ENCODE measurements around the gene CST9. TPM values are rescaled to one million over a fixed set of nuclear protein-coding genes. Genes with fewer than 3 reads are reported as not detected.

CST9 gene
- total and polyA plus RNA-seq, 10 of the 15 experiments (the other 5 are each of a cell fraction or from before 2014, with no cell fraction given) = not detected

DNA sequence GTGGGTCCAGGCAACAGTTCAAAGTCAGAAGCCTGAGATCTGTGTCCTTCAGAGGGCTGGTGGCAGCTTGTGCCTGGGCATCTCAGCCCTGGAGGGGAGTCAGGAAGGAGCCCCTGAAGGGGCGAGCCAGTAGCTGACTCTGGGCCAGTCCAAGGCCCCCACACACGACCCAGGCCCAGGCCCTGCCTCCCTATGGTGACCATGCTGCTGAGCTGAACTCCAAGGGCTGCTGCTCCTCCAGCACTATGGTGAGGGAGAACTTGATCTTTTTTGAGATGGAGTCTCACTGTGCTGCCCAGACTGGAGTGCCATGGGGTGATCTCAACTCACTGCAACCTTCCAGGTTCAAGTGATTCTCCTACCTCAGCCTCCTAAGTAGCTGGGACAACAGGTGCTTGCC lies 47.2 kb upstream of the CST9 start:
- no peak overlapping the region for H3K9ac ChIP-seq (ENCODE audit: control insufficient read depth, insufficient read depth, low read length)
- no peak overlapping the region for H2AFZ ChIP-seq (ENCODE audit: control insufficient read depth, low read depth, low read length)
- ATAC-seq (no peak), DNase-seq (ENCODE audit: low read depth, low spot score) (no peak), FAIRE-seq (no peak)
- no peak for TF ChIP-seq CHD2 (IDR thresholded peaks at IDR 0.05; ENCODE audit: borderline replicate concordance, low read depth, low read length)
- TF ChIP-seq CBX3 (IDR thresholded peaks at IDR 0.05; ENCODE audit: borderline replicate concordance, low read depth) = no peak
- no peak for TF ChIP-seq CBX5 (IDR thresholded peaks at IDR 0.05; ENCODE audit: low read depth)
- no peak for TF ChIP-seq GATAD2B (conservative IDR thresholded peaks at IDR 0.05; ENCODE audit: low read depth)
- no peak for TF ChIP-seq ZBED1 (IDR thresholded peaks at IDR 0.05; ENCODE audit: borderline replicate concordance)
- TF ChIP-seq, protein P1, sequence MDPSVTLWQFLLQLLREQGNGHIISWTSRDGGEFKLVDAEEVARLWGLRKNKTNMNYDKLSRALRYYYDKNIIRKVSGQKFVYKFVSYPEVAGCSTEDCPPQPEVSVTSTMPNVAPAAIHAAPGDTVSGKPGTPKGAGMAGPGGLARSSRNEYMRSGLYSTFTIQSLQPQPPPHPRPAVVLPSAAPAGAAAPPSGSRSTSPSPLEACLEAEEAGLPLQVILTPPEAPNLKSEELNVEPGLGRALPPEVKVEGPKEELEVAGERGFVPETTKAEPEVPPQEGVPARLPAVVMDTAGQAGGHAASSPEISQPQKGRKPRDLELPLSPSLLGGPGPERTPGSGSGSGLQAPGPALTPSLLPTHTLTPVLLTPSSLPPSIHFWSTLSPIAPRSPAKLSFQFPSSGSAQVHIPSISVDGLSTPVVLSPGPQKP (IDR thresholded peaks at IDR 0.05; ENCODE audit: low read depth, low read length) = no peak
- TF ChIP-seq IRF4 (IDR thresholded peaks at IDR 0.05; ENCODE audit: low read depth, low read length) = no peak
- TF ChIP-seq HCFC1 (IDR thresholded peaks at IDR 0.05; ENCODE audit: low read length) = no peak
- no peak for TF ChIP-seq SIN3A (IDR thresholded peaks at IDR 0.05; ENCODE audit: low read depth, low read length)
- no peak for TF ChIP-seq RAD21 (IDR thresholded peaks at IDR 0.05; ENCODE audit: insufficient read depth, low read depth, low read length)
- TF ChIP-seq SIX5 (IDR thresholded peaks at IDR 0.05; ENCODE audit: low read depth, low read length, severe bottlenecking) = no peak
- TF ChIP-seq LARP7 (IDR thresholded peaks at IDR 0.05) = no peak
- TF ChIP-seq PAX8 (IDR thresholded peaks at IDR 0.05) = no peak
- H3K4me1 ChIP-seq (ENCODE audit: control insufficient read depth, insufficient read depth, low read length) = peaks cover 6% of the 10 kb centered on the region
- ChIA-PET SMC1A (ENCODE audit: uncharacterized antibody, unreplicated experiment) (no interaction called here), CTCF (interaction anchor here (1.5 kb wide), 1 partner anchor 16 kb away, joined by 3 read pairs; no protein-coding TSS in a partner anchor), RAD21 (ENCODE audit: unreplicated experiment) (no interaction called here), POLR2A (no interaction called here)
- in situ Hi-C loops (cut with MboI) = no loop called here
- 0% methylated on average over 1 of the region's 2 CpGs for WGBS (ENCODE audit: insufficient coverage, insufficient replicate concordance, low lambda C conversion rate, missing lambda C conversion rate)
- BruUV-seq (replicated peaks) = no TSS peak
- no peak overlapping the region for H3K4me2 ChIP-seq (ENCODE audit: control insufficient read depth, insufficient read depth)
- H3K27ac ChIP-seq (ENCODE audit: control insufficient read depth, insufficient read depth) = no peak overlapping the region
- H3K9me3 ChIP-seq (replicated peaks; ENCODE audit: control insufficient read depth, insufficient read depth, low read length) = no peaks in the 10 kb centered on the region; the same call in 2 of the 3 replicates
- no peak overlapping the region for H3K4me3 ChIP-seq
- H3K27me3 ChIP-seq (replicated peaks in 1 of 2; ENCODE audit: control insufficient read depth in 2 of 2, insufficient read depth in 2 of 2, low read length in 1 of 2) = no peaks in the 10 kb centered on the region
- no peaks in the 10 kb centered on the region for H3K79me2 ChIP-seq (ENCODE audit: control insufficient read depth, insufficient read depth, low read length)
- intact Hi-C loops (cut with micrococcal nuclease; ENCODE audit: unreplicated experiment) = no loop called here
- H4K20me1 ChIP-seq (ENCODE audit: control insufficient read depth, insufficient read depth) = no peaks in the 10 kb centered on the region
- no peaks in the 10 kb centered on the region for H3K36me3 ChIP-seq (ENCODE audit: control insufficient read depth in 2 of 2, insufficient read depth in 2 of 2, low read length in 1 of 2)
